C1 segment of cervical spinal cord (tissue), 14 donors: ENCODE measurements around the gene TTLL11.
"Not testable (repeated sequence)": the region's sequence is repeated elsewhere in the genome, so short reads cannot be mapped to it uniquely, and the experiment has no call there.

Experiments used
- DNase-seq, 14 donors: peaks; one replicate each; lab custom pipeline; 2025; lab: John Stamatoyannopoulos, UW

The TTLL11 gene

DNA sequence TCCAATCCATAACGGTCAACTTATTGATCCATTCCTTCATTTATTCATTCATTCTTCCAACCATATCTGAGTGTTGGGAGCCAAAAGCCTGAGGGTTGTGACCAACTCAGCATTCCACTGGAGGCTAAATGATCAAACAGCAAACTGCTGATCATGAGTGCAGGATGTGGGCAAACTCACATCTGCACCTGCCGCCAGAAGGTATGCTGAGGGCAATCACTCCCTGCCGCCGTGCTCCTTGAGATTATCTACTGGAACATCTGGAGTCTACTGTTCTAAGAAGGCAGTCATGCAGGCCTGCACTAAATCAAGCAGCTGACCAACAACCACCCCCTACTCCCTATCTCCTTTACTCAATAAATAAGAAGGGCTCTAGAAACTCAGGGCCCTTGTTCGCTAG is 184.0 kb downstream of the TTLL11 start:
- DNase-seq, result no peak

DNA sequence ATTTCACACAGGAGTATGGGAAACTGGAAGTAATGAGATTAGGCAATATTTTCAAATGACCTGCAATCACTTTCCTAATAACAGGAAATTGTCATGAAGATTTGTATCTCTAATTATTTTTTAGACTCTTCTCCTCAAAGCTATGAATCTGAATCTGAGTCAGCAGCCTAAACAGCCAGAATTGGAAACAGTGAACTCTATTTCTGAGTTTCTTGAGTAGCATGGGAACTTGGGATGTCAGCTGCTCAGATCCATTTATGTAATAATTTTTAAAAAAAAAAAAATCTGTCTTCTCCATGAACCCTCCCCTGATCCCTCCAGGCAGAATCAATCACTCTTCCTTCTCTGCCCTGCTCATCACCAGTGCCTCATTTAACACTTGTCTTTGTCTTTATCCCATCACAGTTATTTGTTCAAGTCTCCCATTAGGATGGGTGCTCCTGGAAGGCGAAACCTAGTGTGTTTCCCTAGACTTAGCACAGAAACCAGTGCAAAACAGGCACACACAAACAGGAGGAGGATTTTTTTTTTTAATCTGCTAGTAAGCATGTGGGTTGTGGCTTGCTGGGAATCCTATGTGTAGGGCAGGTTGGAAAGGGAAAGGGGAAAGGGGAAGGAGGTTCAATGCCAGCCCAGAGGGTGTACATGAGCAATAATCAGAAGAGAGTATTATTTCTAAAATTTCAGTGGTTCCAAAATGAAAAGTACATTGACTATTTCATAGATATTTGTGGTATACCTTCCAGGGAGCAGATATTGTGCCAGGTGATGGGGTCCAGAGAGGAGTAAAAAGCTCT is 186.8 kb downstream of the TTLL11 start:
- no peak for DNase-seq

DNA sequence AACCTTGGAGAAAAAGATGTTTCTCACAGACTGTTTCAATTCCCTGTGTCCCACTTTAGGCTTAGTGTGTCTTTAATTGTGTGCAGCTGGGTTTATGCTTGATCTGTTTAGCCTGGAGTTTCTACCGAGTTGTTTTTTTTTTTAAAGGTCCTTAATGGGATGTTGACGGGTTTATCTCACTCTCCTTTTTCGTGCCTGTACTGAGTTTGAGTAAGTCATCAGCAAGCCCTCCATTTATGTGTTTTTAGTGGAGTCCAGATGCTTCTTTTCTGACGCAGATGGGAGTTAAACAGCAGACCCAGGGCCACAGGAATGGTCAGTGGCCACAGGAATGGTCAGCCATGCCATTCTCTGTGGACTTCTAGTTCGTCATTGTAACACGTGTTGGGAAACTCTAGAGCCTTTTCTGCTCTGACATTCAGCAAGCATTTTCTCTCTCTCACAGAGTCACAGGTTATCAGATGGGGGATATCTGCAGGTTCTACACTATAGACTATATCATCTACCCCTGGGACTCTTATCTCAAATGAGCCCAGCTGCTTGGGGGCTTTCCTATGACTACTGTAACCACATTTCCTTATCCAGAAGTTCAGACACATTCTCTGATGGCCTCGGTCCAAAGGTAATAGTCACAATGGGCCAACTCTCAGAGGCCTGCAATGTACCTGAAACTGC is 190.5 kb downstream of the TTLL11 start:
- DNase-seq, result no peak

DNA sequence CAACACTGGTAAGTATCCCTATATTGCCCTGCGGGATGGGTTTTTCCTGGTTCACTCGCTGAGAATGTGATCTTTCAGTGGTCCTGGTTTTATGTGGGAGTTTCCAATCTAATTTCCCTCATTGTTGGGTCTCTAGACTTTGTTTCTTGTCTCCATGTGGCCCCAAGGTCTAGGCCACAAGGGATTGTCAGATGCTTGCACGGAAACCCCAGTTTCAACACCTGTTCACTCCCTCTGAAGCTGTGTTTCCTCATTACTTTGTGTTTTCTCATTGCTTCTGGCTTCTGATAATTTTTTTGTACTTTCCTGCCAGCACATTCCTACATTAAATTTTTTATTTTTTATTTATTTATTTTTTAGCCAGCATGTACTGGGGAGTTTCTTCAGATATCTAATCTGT is 191.5 kb downstream of the TTLL11 start:
- DNase-seq, result no peak

DNA sequence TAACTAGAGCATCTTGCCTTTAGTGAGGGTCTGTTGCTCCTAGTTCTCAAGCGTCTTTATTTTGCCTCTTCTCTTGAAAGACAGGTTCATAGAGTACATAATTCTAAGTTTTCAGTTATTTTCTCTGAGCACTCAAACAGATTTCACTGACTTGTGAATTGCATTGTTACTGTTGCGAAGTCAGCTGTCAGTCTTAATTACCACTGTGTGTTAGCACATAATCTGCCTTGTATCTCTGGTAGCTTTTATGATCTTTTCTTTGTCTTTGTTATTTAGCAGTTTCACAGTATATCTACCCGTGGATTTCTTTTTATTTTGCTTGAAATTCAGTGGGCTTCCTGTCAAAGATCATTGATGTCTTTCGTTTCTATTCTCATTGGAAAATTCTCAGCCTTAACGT is 192.9 kb downstream of the TTLL11 start:
- DNase-seq, result no peak

DNA sequence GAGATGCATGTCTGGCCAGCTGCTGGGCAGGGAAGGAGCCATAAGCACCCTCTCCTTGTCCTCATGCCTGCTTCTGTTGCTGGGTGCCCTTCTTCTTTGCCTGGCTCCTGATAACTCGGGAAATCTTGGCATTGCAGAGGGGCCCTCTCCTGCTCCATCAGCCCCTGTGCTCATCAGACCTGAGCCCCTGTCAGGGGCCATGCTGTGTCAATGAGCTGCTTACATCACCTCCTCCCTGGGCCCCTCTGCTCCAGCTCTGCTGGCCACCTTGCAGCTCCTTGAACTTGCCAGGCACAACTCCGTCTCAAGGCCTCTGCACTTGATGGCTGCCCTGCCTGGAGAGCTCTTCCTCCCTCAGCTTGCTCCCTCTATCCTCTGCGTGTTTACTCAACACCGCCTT is 194.3 kb downstream of the TTLL11 start:
- no peak for DNase-seq

DNA sequence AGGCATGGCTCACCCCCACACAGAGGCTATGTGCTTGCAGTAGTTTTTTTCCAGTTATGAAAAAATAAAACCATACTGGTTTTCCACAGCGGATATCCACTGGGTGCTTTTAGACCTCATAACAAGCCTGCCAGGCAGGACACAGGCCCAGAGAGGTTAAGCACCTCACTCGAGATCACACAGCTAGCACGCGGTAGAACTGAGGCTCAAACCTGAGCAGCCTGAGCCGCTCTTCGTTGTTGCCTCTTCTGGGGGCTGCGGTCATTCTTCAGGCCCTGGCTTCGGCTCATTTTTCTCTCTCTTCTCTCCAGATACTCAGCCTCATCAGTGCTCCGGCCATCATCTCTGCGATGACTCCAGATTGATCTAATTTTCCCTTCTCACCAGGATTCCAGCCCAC is 196.0 kb downstream of the TTLL11 start:
- DNase-seq, result no peak

DNA sequence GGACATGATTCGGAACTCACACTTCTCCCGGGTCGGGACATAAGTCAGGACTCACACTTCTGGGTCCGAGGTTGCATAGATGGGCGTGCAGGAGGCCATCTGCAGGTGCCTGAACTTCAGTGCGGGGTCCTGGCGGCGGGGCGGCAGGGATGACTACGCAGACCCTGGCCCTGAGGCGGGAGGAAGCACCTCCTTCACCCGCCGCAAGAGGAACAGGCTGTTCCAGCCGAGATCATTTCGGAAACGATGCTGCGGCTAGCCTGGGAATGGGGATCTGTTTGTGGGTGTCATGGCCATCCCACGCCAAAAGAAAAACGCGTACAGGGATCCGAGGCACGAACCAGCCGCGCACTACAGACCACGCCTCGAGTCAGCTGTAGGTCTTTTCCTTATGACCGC is 196.6 kb downstream of the TTLL11 start:
- no peak for DNase-seq

DNA sequence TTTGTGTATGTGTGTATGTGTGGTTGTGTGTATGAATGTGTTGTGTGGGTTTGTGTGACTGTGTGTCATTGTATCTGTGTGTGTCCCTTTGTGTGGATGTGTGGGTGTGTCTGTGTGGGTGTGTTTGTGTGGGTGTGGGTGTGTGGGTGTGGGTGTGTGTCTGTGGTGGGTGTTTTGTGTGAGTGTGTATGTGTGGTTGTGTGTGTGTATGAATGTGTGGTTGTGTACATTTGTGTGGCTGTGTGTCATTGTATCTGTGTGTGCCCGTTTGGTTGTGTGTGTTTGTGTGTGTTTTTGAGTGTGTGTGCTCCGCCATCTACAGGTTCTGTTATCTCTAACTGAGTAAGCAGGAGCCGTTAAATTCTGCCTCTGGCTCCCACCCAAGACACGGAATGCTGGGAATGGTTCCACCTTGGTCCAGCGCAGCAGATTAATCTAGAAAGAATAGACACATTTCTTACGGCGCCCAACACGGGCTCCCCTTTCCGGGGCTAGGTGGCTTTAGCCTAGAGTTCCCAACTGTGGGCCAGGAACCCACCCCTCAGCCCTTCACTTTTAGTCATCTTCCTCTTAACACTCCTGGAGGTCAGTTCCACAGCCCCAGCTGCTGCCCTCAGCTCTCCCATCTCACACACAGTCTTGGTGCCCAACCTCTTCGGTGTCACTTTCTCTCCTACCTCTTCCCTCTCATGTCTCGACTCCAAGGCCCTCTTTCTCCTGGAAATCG is 197.1 kb downstream of the TTLL11 start:
- peak in 1 of 14 donors; percentile 73 for DNase-seq

DNA sequence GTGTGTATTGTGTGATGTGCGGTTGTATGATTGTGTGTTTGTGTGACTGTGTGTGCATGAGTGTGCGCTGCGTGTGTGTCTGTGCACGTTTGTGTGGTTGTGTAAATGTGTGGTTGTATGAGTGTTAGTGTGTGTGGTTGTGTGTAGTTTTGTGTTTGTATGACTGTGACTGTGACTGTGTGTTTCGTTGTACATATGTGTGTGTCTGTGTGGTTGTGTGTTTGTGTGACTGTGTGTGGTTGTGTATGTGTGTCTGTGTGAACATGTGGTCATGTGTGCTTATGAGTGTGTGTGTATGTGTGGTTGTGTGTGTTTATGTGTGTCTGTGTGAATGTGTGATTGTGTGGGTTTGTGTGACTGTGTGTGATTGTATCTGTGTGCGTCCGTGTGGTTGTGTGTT is 197.8 kb downstream of the TTLL11 start:
- no peak for DNase-seq

DNA sequence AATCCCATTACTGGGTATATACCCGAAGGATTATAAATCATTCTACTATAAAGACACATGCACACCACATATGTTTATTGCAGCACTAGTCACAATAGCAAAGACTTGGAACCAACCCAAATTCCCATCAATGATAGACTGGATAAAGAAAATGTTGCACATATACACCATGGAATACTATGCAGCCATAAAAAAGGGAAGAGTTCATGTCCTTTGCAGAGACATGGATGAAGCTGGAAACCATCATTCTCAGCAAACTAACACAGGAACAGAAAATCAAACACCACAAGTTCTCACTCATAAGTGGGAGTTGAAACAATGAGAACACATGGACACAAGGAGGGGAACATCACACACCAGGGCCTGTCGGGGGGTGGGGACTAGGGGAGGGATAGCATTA is 198.7 kb downstream of the TTLL11 start:
- DNase-seq, result not testable (repeated sequence)

DNA sequence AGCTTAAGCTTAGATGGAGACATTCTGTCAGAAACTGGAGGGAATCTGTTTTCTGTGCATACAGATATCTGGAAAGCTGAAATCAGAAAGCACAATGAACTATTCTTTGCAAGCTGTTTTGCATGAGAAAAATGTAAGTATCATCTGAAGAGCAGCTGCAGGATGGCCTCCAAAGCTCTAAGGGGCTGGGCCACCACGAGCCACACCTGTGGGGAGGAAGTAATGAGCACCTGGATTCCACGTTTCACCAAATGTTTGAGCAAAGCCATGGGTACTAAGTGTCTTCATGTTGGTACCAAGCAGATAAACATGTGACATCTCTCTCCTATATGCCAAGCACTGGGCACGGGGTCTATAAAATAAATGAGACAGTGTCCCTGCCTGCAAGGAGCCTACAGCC is 199.3 kb downstream of the TTLL11 start:
- DNase-seq, result no peak

DNA sequence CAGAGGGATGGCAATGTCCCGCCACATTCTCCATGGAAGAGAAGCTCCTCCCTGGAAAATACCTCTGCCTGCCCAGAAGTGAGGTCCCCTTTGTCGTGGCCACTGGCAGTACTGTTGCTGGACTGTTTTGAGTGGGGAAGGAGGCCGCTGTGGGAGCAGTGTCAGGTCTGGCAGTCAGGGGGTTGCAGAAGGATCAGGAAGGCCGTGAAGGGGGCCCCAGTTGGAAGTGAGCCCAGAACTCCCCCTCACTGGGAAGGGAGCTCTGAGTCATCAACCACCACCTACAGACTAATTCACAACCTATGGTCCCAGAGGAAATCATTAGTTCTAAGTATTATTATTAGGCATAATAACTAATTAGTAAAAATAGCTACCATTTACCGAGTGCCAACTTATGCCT is 200.4 kb downstream of the TTLL11 start:
- no peak for DNase-seq

DNA sequence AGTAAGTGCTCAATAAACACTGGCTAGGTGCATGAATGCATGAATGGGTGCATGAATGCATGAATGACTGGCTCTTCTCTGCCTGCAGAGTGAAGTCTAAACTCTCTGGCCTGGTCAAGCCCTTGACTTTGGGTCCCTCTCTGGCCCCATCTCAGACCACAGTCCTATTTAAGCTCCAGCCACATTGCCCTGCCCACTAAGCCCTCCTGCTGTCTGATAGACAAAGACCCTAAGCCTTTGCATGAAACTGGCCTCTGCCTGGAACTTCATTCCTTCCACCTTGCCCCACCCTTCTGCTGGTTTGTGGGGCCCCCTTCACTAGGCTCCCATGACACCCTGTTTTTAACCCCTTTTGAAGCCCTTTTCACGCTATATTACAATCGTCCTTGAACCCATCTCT is 202.4 kb downstream of the TTLL11 start:
- no peak for DNase-seq

DNA sequence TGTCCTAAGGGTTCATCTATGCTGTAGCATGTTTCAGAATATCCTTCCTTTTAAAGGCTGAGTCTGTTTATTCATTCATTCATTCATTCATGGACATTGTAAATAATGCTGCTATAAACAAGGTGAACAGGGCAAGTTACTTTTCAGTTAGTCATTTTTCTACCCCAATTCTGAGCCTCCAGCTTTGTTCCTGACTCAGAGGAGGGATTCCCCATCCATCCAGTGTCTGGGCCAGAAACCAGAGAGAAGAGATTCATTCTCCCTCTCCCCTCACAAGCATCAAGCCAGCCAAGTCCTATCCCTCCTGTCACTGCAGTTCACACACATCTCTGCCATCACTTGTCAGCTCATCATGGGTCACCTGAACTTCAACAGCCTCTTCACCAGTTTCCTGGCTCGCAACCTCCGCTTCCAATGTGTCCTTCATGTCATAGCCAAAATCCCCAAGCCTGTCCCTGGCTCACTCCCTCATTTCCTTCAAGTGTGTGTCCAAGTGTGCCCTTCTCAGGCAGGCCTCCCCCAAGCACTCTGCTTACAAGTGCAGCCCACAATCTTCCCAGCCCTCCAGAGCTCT is 203.0 kb downstream of the TTLL11 start:
- DNase-seq, result no peak

DNA sequence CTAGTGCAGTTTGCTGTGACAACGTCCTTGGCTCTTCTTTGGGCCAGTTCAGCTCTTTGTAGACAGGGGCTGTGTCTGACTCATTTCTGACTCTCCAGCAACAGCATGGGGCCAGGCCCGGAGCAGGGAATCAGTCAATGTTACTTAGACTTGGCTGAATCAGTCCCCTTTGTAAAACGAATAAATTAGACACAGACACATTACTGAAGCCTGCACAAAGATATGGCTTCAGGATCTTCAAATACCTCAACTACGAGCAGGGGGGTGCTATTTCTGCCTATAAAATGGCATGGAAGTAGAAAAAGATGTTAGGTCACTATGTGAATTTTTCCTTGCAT is 204.7 kb downstream of the TTLL11 start:
- peak in 2 of 14 donors; percentile 35 to 72 for DNase-seq

DNA sequence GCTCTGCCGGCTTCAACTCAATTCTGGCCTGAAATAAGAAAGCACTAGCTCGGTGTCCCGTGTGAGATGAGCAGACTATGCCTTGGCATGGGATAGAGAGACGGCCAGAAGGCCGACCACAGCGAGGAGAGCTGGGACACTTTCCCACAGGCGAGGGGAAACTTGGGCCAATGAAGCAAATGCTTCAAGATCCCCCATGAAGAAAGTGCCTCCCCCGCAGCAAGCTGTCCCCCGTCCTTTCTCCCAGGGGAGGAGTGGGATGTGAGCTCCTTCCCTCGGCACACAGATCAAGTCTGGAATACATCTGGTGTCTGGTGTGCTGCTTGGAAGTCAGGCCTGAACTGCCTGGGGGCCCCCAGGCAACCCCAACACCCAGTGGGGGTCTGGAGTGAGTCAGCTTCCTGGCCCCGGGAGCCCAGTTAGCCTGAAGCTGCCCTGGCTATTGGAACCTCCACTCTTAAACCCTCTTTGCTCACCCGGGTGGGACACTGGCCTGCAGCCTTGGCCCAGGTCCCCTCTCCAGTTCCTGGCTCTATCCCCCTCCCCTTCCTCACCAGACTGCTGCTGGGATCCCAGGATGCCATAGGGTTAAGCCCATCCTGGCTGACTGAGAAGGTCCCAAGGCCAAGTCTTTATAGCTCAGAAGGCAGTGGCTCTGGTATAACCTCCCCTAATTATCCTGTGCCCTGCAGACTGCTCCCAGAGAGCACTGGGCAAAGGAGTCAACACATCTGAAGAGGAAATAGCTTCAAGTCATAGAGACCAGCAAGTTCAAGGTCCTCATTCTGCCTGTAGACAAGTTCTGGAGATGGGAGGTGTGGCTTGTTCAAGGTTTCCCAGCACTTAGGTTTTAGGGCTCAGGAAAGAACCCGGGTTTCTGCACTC is 205.3 kb downstream of the TTLL11 start:
- peak in 2 of 14 donors; percentile 28 to 63 for DNase-seq

DNA sequence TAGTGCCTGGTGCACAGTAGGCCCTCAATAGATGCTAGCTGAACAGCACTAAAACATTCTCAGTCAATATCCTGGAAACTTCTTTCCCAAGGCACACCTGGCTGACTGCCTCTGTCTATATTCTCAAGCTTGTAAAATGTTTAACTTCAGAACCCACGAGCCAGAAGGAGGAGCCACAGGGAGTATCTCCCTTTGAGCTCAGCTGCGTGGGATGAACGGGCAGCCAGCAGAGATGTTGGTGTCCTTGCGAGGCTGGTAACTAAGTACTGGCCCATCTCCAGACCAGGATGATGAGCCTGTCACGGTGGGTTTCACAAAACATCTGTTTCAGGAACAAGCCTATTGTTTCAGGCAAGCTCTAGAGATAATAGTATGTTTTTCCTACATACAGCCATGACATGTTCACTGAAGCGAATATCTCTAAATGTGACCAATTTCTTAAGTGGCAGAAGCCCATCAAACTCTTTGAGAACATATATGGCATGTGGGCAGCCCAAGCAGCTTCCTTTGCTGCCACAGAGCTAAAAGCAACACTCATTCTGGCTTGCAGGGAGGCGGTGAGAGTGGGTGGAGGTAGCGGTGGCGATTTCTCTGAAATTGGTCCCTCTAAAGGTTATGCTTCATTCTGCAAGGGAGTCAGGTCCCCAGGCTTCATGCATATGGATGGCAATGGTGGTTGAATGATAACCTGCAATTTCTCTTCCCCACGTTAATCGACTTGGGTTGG is 206.2 kb downstream of the TTLL11 start:
- DNase-seq, result no peak

DNA sequence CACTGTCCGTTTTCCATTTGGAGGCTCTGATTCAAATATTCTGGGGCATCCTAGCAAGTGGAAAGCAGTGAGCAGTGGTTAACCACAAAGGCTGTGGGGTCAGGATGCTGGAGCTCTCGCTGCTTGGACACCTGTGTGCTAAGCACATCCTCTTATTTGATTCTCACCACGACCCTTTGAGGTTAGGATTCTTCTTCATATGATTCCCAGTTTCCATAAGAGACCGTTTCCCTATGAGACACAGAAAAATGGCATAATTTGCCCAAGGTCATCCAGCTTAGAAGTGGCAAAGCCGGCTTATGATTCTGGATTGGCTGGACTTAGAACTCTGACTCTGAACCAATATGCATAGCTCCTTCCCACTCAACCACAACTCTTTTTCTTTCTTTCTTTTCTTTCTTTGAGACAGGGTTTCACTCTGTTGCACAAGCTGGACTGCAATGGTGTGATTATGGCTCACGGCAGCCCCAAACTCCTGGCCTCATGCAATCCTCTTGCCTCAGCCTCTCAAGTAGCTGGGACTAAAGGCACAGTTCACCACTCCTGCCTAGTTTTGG is 207.7 kb downstream of the TTLL11 start:
- DNase-seq, result no peak

DNA sequence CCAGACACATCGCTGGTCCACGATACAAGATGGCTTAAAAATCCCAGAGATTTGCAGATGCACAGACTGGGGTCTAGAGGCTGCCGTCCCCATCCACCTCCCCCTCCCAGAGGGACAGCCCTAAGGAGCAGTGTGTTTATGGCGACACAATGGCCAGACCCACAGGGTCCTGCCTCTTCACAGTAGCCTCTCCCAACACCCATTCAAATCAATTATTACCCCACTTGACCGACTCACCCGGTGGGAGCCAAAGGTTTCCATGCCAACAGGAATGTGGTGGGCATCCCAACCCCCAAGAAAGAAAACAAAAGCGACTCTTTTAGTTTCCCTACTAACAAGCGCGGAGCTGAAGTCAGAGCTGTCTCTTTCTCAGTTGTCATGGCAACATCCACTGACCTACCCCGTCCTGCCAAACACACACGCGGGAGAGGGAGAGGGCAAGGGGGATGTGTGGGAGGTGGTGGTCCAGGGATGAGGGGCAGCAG is 209.0 kb downstream of the TTLL11 start:
- DNase-seq, result peak in 10 of 14 donors; percentile 20 to 66 (median 51)
